Measurements from ENCODE around the gene CDKAL1. TPM values are rescaled to one million over a fixed set of nuclear protein-coding genes. Genes with fewer than 3 reads are reported as not detected.

CDKAL1 gene
- total and polyA plus RNA-seq, 2 of the 13 experiments (the other 11 are each of a cell fraction or from before 2014, with no cell fraction given), result 9.5 to 27.7 TPM

DNA sequence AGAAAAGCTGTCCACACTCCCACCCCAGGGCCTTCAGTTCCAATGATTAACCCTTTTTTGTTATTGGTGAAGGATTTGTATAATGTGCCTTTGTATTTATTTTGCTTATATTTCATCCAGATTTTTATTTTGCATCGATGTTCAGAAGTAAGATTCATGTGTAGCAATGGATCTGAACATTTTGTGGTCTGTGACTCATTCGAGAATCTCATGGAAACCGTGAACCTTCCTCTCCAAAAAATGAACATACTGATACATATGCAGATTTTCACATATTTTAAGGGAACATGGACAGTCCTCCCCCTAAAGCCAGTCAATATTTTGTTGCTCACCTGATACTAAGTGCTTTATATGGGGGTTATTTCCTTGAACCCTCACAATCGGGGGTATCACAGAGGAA is 637.5 kb downstream of the CDKAL1 start:
- no peak overlapping the region for H3K9ac ChIP-seq (ENCODE audit: insufficient read depth, low read depth, low read length)
- 93% methylated on average over 4 of the region's 4 CpGs for WGBS (ENCODE audit: low lambda C conversion rate)
- no peak overlapping the region for H2AFZ ChIP-seq (ENCODE audit: low read length)
- ATAC-seq (no peak), DNase-seq (ENCODE audit: low spot score) (no peak), FAIRE-seq (no peak)
- no peaks in the 10 kb centered on the region for H3K27me3 ChIP-seq (ENCODE audit: control insufficient read depth in 1 of 2, insufficient read depth in 2 of 2, low read length in 2 of 2)
- TF ChIP-seq ZFP41 (CRISPR knock-in tag; IDR thresholded peaks at IDR 0.05; ENCODE audit: borderline replicate concordance), result no peak
- no peak for TF ChIP-seq POLR2AphosphoS5 (IDR thresholded peaks at IDR 0.05; ENCODE audit: low read depth, low read length)
- no peak for TF ChIP-seq ZBTB8A (CRISPR knock-in tag; IDR thresholded peaks at IDR 0.05; ENCODE audit: borderline replicate concordance, low read depth)
- TF ChIP-seq, protein P1, sequence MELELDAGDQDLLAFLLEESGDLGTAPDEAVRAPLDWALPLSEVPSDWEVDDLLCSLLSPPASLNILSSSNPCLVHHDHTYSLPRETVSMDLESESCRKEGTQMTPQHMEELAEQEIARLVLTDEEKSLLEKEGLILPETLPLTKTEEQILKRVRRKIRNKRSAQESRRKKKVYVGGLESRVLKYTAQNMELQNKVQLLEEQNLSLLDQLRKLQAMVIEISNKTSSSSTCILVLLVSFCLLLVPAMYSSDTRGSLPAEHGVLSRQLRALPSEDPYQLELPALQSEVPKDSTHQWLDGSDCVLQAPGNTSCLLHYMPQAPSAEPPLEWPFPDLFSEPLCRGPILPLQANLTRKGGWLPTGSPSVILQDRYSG (CRISPR knock-in tag; IDR thresholded peaks at IDR 0.05), result no peak
- TF ChIP-seq ZNF264 (CRISPR knock-in tag; IDR thresholded peaks at IDR 0.05), result no peak
- no peak for TF ChIP-seq ELF4 (CRISPR knock-in tag; IDR thresholded peaks at IDR 0.05; ENCODE audit: borderline replicate concordance)
- no peak for TF ChIP-seq AGO2 (optimal IDR thresholded peaks at IDR 0.05; ENCODE audit: low read depth, low read length)
- H3K36me3 ChIP-seq (replicated peaks in 1 of 2; ENCODE audit: control insufficient read depth in 1 of 2, insufficient read depth in 2 of 2, low read length in 2 of 2), result no peaks in the 10 kb centered on the region
- intact Hi-C loops (cut with micrococcal nuclease; ENCODE audit: unreplicated experiment) (no loop called here), in situ Hi-C loops (cut with HindIII; ENCODE audit: extremely low pct_ligation_motif_present, low pct_unique_long_range_greater_than_20kb) (no loop called here)
- H3K4me1 ChIP-seq (ENCODE audit: insufficient read depth, low read length), result no peaks in the 10 kb centered on the region
- POLR2A ChIA-PET, result no interaction called here
- no peak overlapping the region for H3K4me2 ChIP-seq (ENCODE audit: low read depth, low read length)
- H3K79me2 ChIP-seq (ENCODE audit: insufficient read depth, low read length), result no peaks in the 10 kb centered on the region
- BruUV-seq (replicated peaks), result no TSS peak
- no peak overlapping the region for H3K4me3 ChIP-seq (replicated peaks in 1 of 3; ENCODE audit: insufficient read depth in 1 of 3, low read depth in 2 of 3, low read length in 3 of 3)
- no peaks in the 10 kb centered on the region for H4K20me1 ChIP-seq (ENCODE audit: insufficient read depth, low read length)
- CTCF ChIA-PET (ENCODE audit: low intra/inter-chr PET ratio, low total read pairs), result no interaction called here
- no peak overlapping the region for H3K27ac ChIP-seq (ENCODE audit: extremely low read length, insufficient read depth, low read length)
- H3K9me3 ChIP-seq (ENCODE audit: low read length), result no peaks in the 10 kb centered on the region

DNA sequence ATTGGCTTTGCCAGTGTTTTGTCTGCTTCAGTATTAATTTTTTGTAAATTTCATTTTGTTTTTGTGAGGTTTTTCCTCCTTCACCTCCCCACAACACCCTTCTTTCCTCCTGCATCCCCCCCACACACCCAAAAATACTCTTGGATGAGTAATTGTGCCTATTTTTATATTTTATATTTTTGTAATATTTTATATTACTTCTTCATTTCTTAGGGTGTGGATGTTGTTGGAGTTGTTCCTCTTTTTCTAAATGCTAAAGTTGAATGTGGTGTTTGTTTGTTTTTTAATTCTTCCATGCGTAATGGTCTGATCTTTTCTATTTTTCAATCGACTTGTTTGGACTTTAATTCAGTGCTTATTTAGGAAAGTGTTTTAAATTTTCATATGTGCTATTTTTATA is 638.8 kb downstream of the CDKAL1 start:
- intact Hi-C loops (cut with micrococcal nuclease; ENCODE audit: unreplicated experiment), result no loop called here
- H3K9me3 ChIP-seq (ENCODE audit: low read length), result no peaks in the 10 kb centered on the region
- H3K27me3 ChIP-seq (ENCODE audit: control insufficient read depth in 1 of 2, insufficient read depth in 2 of 2, low read length in 2 of 2), result no peaks in the 10 kb centered on the region
- no peak overlapping the region for H3K4me2 ChIP-seq (ENCODE audit: low read depth, low read length)
- no peaks in the 10 kb centered on the region for H3K79me2 ChIP-seq (ENCODE audit: insufficient read depth, low read length)
- H3K36me3 ChIP-seq (replicated peaks in 1 of 2; ENCODE audit: control insufficient read depth in 1 of 2, insufficient read depth in 2 of 2, low read length in 2 of 2), result no peaks in the 10 kb centered on the region
- FAIRE-seq, result no peak
- TF ChIP-seq ZFY (CRISPR knock-in tag; IDR thresholded peaks at IDR 0.05) (no peak), HMG20A (CRISPR knock-in tag; IDR thresholded peaks at IDR 0.05; ENCODE audit: borderline replicate concordance) (no peak)
- TF ChIP-seq, protein P2, sequence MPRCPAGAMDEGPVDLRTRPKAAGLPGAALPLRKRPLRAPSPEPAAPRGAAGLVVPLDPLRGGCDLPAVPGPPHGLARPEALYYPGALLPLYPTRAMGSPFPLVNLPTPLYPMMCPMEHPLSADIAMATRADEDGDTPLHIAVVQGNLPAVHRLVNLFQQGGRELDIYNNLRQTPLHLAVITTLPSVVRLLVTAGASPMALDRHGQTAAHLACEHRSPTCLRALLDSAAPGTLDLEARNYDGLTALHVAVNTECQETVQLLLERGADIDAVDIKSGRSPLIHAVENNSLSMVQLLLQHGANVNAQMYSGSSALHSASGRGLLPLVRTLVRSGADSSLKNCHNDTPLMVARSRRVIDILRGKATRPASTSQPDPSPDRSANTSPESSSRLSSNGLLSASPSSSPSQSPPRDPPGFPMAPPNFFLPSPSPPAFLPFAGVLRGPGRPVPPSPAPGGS (CRISPR knock-in tag; IDR thresholded peaks at IDR 0.05), result no peak
- TF ChIP-seq, protein P3, sequence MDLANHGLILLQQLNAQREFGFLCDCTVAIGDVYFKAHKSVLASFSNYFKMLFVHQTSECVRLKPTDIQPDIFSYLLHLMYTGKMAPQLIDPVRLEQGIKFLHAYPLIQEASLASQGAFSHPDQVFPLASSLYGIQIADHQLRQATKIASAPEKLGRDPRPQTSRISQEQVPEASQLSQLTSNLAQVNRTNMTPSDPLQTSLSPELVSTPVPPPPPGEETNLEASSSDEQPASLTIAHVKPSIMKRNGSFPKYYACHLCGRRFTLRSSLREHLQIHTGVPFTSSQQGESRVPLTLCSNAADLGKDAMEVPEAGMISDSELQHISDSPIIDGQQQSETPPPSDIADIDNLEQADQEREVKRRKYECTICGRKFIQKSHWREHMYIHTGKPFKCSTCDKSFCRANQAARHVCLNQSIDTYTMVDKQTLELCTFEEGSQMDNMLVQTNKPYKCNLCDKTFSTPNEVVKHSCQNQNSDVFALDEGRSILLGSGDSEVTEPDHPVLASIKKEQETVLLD (CRISPR knock-in tag; IDR thresholded peaks at IDR 0.05; ENCODE audit: low read depth), result no peak
- no peak for DNase-seq (ENCODE audit: low spot score)
- no TSS peak for BruUV-seq (replicated peaks)
- H3K9ac ChIP-seq (ENCODE audit: insufficient read depth, low read depth, low read length), result no peak overlapping the region
- 87% methylated on average over 2 of the region's 2 CpGs for WGBS (ENCODE audit: low lambda C conversion rate)
- no peak overlapping the region for H3K27ac ChIP-seq (ENCODE audit: extremely low read length, insufficient read depth, low read length)
- CTCF ChIA-PET (ENCODE audit: low intra/inter-chr PET ratio, low total read pairs), result no interaction called here
- POLR2A ChIA-PET, result no interaction called here
- H4K20me1 ChIP-seq (ENCODE audit: insufficient read depth, low read length), result no peaks in the 10 kb centered on the region
- H3K4me1 ChIP-seq (ENCODE audit: insufficient read depth, low read length), result no peaks in the 10 kb centered on the region
- in situ Hi-C loops (cut with HindIII; ENCODE audit: extremely low pct_ligation_motif_present, low pct_unique_long_range_greater_than_20kb), result no loop called here
- no peak overlapping the region for H3K4me3 ChIP-seq (replicated peaks in 1 of 3; ENCODE audit: insufficient read depth in 1 of 3, low read depth in 2 of 3, low read length in 3 of 3)
- H2AFZ ChIP-seq (ENCODE audit: low read length), result no peak overlapping the region
- no peak for ATAC-seq
